Measurements from ENCODE around the gene SORCS1. TPM values are rescaled to one million over a fixed set of nuclear protein-coding genes. Genes with fewer than 3 reads are reported as not detected.

SORCS1 gene
- total RNA-seq, 2 donors from 2014 or later = 0.23 to 14.4 TPM

GRCh38 chr10:107144490-107144889 is 20.0 kb downstream of the SORCS1 start:
- WGBS = 40% methylated on average over 4 of the region's 4 CpGs
- intact Hi-C loops (cut with DNase I) = no loop called here
- H3K36me3 ChIP-seq = no peaks in the 10 kb centered on the region

GRCh38 chr10:107141524-107142061 is 22.9 kb downstream of the SORCS1 start:
- no peaks in the 10 kb centered on the region for H3K9me3 ChIP-seq
- no peak for TF ChIP-seq CTCF (IDR thresholded peaks at IDR 0.05)
- no peak for TF ChIP-seq POLR2AphosphoS5 (IDR thresholded peaks at IDR 0.05)
- TF ChIP-seq POLR2A (IDR thresholded peaks at IDR 0.05) = no peak
- H3K27me3 ChIP-seq (replicated peaks; ENCODE audit: insufficient read depth) = no peaks in the 10 kb centered on the region
- no peak overlapping the region for H3K4me3 ChIP-seq
- no peak overlapping the region for H3K27ac ChIP-seq
- no peaks in the 10 kb centered on the region for H3K4me1 ChIP-seq (replicated peaks)
- no peak for DNase-seq (ENCODE audit: low spot score)
- no peaks in the 10 kb centered on the region for H3K36me3 ChIP-seq
- intact Hi-C loops (cut with DNase I) = no loop called here
- WGBS = 73% methylated on average over 2 of the region's 2 CpGs

More at GRCh38 chr10:107144490-107144889, 20.0 kb downstream of the SORCS1 start:
- Histone ChIP-seq H3K4me3 (no peak overlapping the region), H3K4me1 (replicated peaks) (no peaks in the 10 kb centered on the region), H3K27ac (no peak overlapping the region), H3K9me3 (no peaks in the 10 kb centered on the region), H3K27me3 (replicated peaks; ENCODE audit: insufficient read depth) (no peaks in the 10 kb centered on the region)
- TF ChIP-seq CTCF (IDR thresholded peaks at IDR 0.05) = no peak
- no peak for TF ChIP-seq POLR2AphosphoS5 (IDR thresholded peaks at IDR 0.05)
- TF ChIP-seq POLR2A (IDR thresholded peaks at IDR 0.05) = no peak
- no peak for DNase-seq (ENCODE audit: low spot score)

GRCh38 chr10:107139237-107139636 is 25.3 kb downstream of the SORCS1 start:
- Histone ChIP-seq H3K4me3 (no peak overlapping the region), H3K27ac (no peak overlapping the region), H3K27me3 (replicated peaks; ENCODE audit: insufficient read depth) (no peaks in the 10 kb centered on the region), H3K36me3 (no peaks in the 10 kb centered on the region), H3K9me3 (no peaks in the 10 kb centered on the region), H3K4me1 (replicated peaks) (no peaks in the 10 kb centered on the region)
- intact Hi-C loops (cut with DNase I) = no loop called here
- TF ChIP-seq CTCF (IDR thresholded peaks at IDR 0.05) = no peak
- no peak for TF ChIP-seq POLR2A (IDR thresholded peaks at IDR 0.05)
- no peak for TF ChIP-seq POLR2AphosphoS5 (IDR thresholded peaks at IDR 0.05)
- DNase-seq (ENCODE audit: low spot score) = no peak

- no peaks in the 10 kb centered on the region for H3K36me3 ChIP-seq
- WGBS = 81% methylated on average over 1 of the region's 1 CpG
- intact Hi-C loops (cut with DNase I) = no loop called here
- no peaks in the 10 kb centered on the region for H3K9me3 ChIP-seq
- H3K4me3 ChIP-seq = no peak overlapping the region
- TF ChIP-seq POLR2AphosphoS5 (IDR thresholded peaks at IDR 0.05) (no peak), POLR2A (IDR thresholded peaks at IDR 0.05) (no peak), CTCF (IDR thresholded peaks at IDR 0.05) (no peak)
- no peak overlapping the region for H3K27ac ChIP-seq
- H3K27me3 ChIP-seq (replicated peaks; ENCODE audit: insufficient read depth) = no peaks in the 10 kb centered on the region
- H3K4me1 ChIP-seq (replicated peaks) = no peaks in the 10 kb centered on the region
- DNase-seq (ENCODE audit: low spot score) = no peak
These were observed 30.9 kb downstream of the SORCS1 start for GRCh38 chr10:107133656-107134055.

GRCh38 chr10:107129000-107129399 is 35.5 kb downstream of the SORCS1 start:
- TF ChIP-seq POLR2A (IDR thresholded peaks at IDR 0.05) (no peak), CTCF (IDR thresholded peaks at IDR 0.05) (no peak), POLR2AphosphoS5 (IDR thresholded peaks at IDR 0.05) (no peak)
- DNase-seq (ENCODE audit: low spot score) = no peak
- Histone ChIP-seq H3K9me3 (no peaks in the 10 kb centered on the region), H3K36me3 (no peaks in the 10 kb centered on the region), H3K27ac (no peak overlapping the region), H3K4me1 (replicated peaks) (no peaks in the 10 kb centered on the region), H3K4me3 (no peak overlapping the region), H3K27me3 (replicated peaks; ENCODE audit: insufficient read depth) (no peaks in the 10 kb centered on the region)
- intact Hi-C loops (cut with DNase I) = no loop called here
- 79% methylated on average over 6 of the region's 6 CpGs for WGBS

Measured in prostate gland (tissue), 2 donors.